HK-2 (cell line): ENCODE results near the gene EPHA6.

Experiments used
- DNase-seq: peaks from one replicate; pipeline ENCODE4 v3.0.0-alpha.2; 2018; ENCODE audit not compliant: unreplicated experiment

The EPHA6 gene

GRCh38 chr3:97177242-97177641, 362.8 kb downstream of the EPHA6 start:
- no peak for DNase-seq

DNA sequence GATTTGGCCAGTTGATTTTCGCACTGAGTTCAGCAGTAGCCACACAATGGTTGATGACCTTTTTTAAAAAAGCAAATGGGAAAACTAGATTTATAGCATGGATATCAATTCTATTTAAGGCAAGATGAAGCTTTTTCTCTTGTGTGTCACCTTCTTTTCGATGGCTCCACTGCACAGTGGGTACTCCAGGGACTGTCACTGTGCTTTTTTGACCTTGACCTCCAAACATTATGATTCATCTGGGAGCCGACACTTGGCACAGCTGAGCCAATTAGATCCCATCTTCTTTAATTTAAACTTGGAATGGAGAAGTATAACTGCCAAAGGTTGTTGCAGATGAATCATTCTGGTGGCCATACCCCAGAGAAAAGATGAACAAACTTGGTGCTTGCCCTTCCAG, 367.3 kb downstream of the EPHA6 start:
- no peak for DNase-seq

GRCh38 chr3:97187771-97188170, 373.4 kb downstream of the EPHA6 start:
- DNase-seq, result no peak

- DNase-seq, result no peak
These were observed 375.4 kb downstream of the EPHA6 start for GRCh38 chr3:97189835-97190234.

- DNase-seq, result no peak
These were observed 382.7 kb downstream of the EPHA6 start for GRCh38 chr3:97197083-97197482.

DNA sequence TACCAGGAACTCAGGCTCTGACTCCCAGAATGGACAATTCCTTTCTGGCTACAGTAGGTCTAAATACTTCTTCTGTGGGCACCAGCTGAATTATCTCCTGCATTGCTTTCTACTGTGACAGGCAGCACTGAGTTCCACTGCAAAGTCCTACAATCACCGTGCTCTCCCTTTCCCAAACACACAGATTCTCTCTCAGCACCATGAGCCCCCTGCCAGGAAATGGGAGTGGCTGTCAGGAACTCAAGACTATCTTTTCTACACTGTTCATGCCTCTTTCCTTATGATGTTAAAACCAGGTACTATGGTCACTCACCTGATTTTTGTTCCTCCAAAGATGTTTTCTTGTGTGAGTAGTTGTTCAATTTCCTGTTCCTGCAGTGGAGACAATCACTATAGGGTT, 383.4 kb downstream of the EPHA6 start:
- DNase-seq, result no peak

DNA sequence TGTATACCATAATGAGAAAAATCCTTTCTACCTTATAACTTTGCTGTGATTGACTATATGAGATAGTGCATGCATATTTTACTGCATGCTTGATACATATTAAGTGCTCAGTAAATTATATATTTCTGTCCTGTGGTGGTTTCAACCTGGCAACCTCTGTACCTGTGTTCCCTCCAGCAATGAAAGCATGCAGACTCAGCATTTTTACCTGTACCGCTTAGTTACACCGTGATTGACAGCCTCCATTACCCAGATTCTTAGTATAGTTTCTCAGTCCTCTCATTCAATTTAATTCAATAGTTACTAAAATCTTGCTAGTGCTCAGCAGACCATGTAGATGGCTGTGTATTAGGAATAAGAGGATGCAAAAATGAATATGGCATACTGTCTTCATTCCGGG, 386.0 kb downstream of the EPHA6 start:
- no peak for DNase-seq

GRCh38 chr3:97201814-97202213, 387.4 kb downstream of the EPHA6 start:
- DNase-seq, result no peak

- DNase-seq, result no peak
These were observed 414.6 kb downstream of the EPHA6 start for GRCh38 chr3:97228966-97229365.

DNA sequence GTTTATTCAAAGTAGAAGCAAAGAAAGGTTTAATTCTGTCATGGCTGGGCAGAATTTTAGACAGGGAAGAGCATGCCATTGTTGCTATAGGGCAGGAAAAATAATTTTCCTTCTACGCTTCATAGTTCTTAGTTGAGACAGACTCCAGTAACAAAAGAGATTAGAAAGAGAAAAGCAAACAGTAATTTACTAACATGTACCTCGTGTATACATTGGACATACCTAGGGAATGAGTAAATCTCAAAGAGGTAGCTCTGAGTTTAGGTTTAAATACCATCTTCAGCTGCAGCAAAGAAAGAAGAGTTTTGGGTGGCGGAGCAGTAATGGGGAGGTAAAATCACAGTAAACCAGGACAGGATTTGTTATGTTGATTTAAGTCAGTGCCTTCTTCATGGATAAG, 416.1 kb downstream of the EPHA6 start:
- DNase-seq, result no peak

- DNase-seq, result no peak
These were observed 418.1 kb downstream of the EPHA6 start for GRCh38 chr3:97232393-97233034.

GRCh38 chr3:97235179-97235578, 420.8 kb downstream of the EPHA6 start:
- DNase-seq, result no peak

GRCh38 chr3:97235611-97236315, 421.4 kb downstream of the EPHA6 start:
- DNase-seq, result no peak

DNA sequence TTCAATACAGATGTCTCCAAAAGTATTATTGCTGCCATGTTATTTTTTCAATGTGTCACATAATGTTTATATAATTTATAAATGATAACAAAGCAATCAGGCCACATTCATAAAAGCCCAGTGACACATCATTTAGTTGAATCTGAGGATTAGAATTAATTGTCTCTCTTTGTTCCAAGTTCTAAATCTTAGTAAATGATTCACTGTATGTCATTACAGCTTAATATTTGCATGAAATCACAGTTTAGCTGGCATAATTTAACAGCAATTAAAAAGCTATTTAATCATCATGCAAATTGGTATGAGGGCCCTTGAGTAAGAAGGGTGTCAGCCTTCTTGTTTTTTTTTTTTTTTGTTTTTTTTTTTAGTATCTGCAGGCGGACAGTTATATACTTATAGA, 427.0 kb downstream of the EPHA6 start:
- DNase-seq, result no peak

DNA sequence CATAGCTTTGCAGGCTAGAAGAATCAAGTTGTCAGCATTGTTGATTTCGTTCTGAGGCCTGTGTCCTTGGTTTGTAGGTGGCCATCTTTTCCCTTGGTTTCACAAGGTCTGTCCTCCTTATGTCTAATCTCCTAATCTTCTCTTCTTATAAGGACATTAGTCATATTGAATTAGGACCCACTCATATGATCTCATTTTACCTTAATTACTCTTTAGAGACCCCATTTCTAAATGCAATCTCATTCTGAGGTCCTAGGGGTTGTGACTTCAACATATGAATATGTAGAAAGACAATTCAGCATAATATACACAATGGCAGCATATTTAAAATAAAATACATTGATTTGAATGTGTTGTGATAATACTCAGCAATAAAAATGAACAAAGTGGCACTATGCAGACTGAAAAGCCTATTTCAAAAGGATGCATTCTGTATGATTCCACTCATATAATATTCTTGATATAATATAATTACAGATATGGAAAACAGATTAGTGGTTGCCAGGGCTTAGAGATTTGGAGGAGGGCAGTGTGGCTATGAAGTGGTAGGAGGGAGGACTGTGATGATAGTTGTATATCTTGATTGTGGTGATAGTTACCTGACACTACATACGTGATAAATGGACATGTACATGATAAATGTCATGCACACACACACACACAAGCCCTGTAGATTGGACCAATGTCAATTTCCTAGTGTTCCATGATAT, 431.0 kb downstream of the EPHA6 start:
- no peak for DNase-seq

DNA sequence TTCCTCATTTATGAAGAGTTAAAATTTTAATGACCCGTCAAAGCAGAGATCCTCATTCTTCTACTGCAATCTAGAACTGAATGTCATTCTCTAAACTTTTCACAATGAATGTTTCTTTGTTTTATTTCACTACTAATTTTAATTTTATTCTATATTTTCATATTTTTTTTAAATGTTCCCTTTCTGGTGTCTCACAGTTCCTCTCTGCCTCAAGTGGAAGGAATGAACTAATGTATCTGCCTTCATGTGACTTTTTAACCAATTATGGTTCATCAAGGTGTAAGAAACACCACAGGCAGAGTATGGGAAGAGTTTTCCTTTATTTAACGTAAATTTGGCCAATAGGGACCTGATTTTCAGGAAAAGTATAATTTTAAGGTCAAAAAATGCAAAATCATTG, 441.7 kb downstream of the EPHA6 start:
- no peak for DNase-seq

GRCh38 chr3:97257942-97258697, 443.7 kb downstream of the EPHA6 start:
- no peak for DNase-seq

- no peak for DNase-seq
These were observed 444.9 kb downstream of the EPHA6 start for GRCh38 chr3:97259263-97259662.

- no peak for DNase-seq
These were observed 449.8 kb downstream of the EPHA6 start for GRCh38 chr3:97264180-97264579.

- no peak for DNase-seq
These were observed 451.0 kb downstream of the EPHA6 start for GRCh38 chr3:97265237-97266005.

DNA sequence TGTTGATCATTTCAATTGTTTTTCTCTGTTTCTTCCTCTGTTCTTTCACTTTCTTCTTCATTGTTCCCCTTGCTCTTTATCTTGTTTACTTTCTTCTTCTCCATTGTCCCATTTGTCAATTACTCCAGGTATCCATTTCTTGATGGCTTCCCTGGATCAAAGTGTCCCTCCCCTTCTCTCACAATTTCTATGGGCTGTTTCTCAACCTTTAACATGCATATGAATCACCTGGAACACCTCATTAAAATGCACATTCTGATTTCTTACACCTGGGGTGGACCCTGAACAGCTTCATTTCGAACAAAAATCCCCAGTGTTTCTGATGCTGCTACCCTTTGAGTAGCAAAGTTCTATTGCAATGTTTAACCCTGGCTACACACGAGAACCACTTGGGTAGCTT, 454.8 kb downstream of the EPHA6 start:
- DNase-seq, result no peak
